GM12875 (cell line): ENCODE results near the gene LHFPL6.

Experiments
- H3K4me3 ChIP-seq: one replicate; pipeline ENCODE4 v1.5.1; 2011; ENCODE audit warnings: low read depth, low read length, control low read depth
- CTCF ChIP-seq: IDR thresholded peaks from 2 replicates; pipeline ENCODE4 v1.5.1; 2011; ENCODE audit warnings: low read depth, mild to moderate bottlenecking, control low read depth, inconsistent platforms, low read length, moderate library complexity, borderline replicate concordance; ENCODE audit not compliant: insufficient read depth

The LHFPL6 gene

GRCh38 chr13:39623466-39623865 is 20.5 kb upstream of the LHFPL6 start:
- H3K4me3 ChIP-seq = no peak overlapping the region
- TF ChIP-seq CTCF = no peak

GRCh38 chr13:39618561-39618960 is 15.6 kb upstream of the LHFPL6 start:
- TF ChIP-seq CTCF = no peak
- H3K4me3 ChIP-seq = no peak overlapping the region

GRCh38 chr13:39616087-39616694 is 13.2 kb upstream of the LHFPL6 start:
- TF ChIP-seq CTCF = peak; percentile 84
- no peak overlapping the region for H3K4me3 ChIP-seq

- no peak overlapping the region for H3K4me3 ChIP-seq
- TF ChIP-seq CTCF = peak; percentile 56; the same call in 1 of the 2 replicates
Measured at GRCh38 chr13:39612023-39612637, 9.1 kb upstream of the LHFPL6 start.

GRCh38 chr13:39607876-39608275 is 4.9 kb upstream of the LHFPL6 start:
- no peak overlapping the region for H3K4me3 ChIP-seq
- no peak for TF ChIP-seq CTCF

GRCh38 chr13:39605677-39606320 is 2.8 kb upstream of the LHFPL6 start:
- no peak overlapping the region for H3K4me3 ChIP-seq
- no peak for TF ChIP-seq CTCF

GRCh38 chr13:39604756-39605155 is 1.8 kb upstream of the LHFPL6 start:
- no peak overlapping the region for H3K4me3 ChIP-seq
- TF ChIP-seq CTCF = no peak
